ENCODE measurements around the gene HEATR5A. TPM values are rescaled to one million over a fixed set of nuclear protein-coding genes. Genes with fewer than 3 reads are reported as not detected.

The HEATR5A gene
- total RNA-seq, 4 donors from 2014 or later, result 14.2 to 26.6 (median 17.0) TPM

DNA sequence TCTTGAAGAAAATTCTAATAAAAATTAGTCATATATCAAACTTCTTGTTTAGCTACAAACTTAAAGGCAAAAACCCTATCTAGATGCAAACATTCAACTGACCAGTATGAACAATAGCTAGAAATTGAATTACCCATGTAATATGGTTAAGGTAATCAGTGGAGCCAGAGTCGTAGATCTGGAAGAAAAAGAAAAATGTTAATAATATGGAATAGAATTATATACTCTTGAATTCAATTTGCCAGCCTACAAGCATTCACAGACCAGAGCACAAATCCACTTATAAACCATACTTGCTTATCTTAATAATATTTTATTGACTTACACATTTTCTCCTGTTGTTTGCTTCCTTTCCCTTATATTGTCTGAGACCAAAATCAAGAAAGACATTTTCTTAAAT lies 7.7 kb upstream of the HEATR5A start:
- TF ChIP-seq POLR2A (IDR thresholded peaks at IDR 0.05), result no peak
- no peak for TF ChIP-seq CTCF (IDR thresholded peaks at IDR 0.05)
- Histone ChIP-seq H3K9me3 (no peaks in the 10 kb centered on the region), H3K4me3 (no peak overlapping the region), H3K4me1 (no peaks in the 10 kb centered on the region), H3K36me3 (no peaks in the 10 kb centered on the region), H3K27me3 (no peaks in the 10 kb centered on the region), H3K27ac (no peak overlapping the region)
- 83 to 89% methylated on average over 1 of the region's 1 CpG for WGBS, 2 donors
- no peak for DNase-seq
- intact Hi-C loops (cut with DNase I), result no loop called here

DNA sequence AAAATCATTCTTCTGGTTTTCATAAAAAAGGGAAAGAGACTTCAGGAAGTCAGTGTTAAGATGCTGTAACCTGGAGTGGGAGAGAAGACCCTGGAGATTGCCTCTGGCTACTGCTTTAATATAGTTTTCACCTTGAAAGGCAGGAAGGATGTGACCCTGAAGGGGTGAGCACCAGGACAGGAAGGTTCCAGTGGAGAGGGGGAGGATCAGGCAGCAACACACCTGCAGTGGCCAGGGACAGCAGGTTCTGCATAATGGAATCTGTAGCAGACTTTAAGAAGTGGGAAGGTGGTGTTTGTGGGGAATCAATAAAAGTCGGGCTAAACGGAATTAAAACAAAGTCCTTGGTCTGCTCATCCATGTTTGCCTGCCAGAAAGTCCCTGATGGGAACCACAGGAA lies 6.3 kb upstream of the HEATR5A start:
- no peaks in the 10 kb centered on the region for H3K27me3 ChIP-seq
- no peak overlapping the region for H3K4me3 ChIP-seq
- no peaks in the 10 kb centered on the region for H3K4me1 ChIP-seq
- no peak overlapping the region for H3K27ac ChIP-seq
- no peaks in the 10 kb centered on the region for H3K9me3 ChIP-seq
- intact Hi-C loops (cut with DNase I), result no loop called here
- DNase-seq, result no peak
- H3K36me3 ChIP-seq, result no peaks in the 10 kb centered on the region
- 78 to 79% methylated on average over 2 of the region's 2 CpGs for WGBS, 2 donors
- TF ChIP-seq POLR2A (IDR thresholded peaks at IDR 0.05), result no peak
- TF ChIP-seq CTCF (IDR thresholded peaks at IDR 0.05), result no peak

GRCh38 chr14:31425905-31426304 lies 5.6 kb upstream of the HEATR5A start:
- Histone ChIP-seq H3K36me3 (no peaks in the 10 kb centered on the region), H3K4me3 (no peak overlapping the region), H3K27me3 (no peaks in the 10 kb centered on the region), H3K9me3 (no peaks in the 10 kb centered on the region), H3K4me1 (peaks cover 0 to 4% (median 2%) of the 10 kb centered on the region in 3 donors), H3K27ac (no peak overlapping the region)
- no peak for DNase-seq
- TF ChIP-seq CTCF (IDR thresholded peaks at IDR 0.05), result no peak
- TF ChIP-seq POLR2A (IDR thresholded peaks at IDR 0.05), result no peak
- intact Hi-C loops (cut with DNase I), result no loop called here

DNA sequence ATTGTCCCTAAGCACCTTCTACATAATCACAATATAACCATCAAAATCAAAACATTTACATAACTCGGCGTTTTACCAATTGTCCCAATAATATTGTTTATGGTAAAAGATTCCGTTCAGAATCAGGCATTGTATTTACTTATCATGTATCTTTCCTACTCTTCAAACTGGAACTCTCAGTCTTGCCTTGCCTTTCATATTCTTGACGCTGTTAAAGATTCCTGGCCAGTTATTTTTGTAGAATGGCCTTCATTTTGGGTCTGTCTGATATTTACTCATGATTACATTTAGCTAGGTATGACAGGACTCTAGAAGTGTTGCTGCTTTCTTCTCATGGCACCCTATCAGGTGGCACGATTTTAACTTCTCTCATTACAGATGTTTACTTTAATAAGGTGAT lies 850 bp upstream of the HEATR5A start:
- Histone ChIP-seq H3K4me1 (peaks cover 0 to 37% (median 9%) of the 10 kb centered on the region in 3 donors), H3K27ac (peak overlapping the region in 2 of 4 donors; percentile 94 to 95)

GRCh38 chr14:31419967-31420318 lies 407 bp downstream of the HEATR5A start:
- Histone ChIP-seq H3K36me3 (no peaks in the 10 kb centered on the region), H3K4me3 (peak overlapping the region; percentile 77 to 100 (median 92)), H3K4me1 (peaks cover 0 to 42% (median 9%) of the 10 kb centered on the region in 3 donors), H3K27ac (peak overlapping the region; percentile 85 to 95 (median 92)), H3K27me3 (no peaks in the 10 kb centered on the region), H3K9me3 (no peaks in the 10 kb centered on the region)
- intact Hi-C loops (cut with DNase I), result no loop called here
- 0 to 3% methylated on average over 8 to 11 of the region's 33 CpGs for WGBS, 2 donors
- DNase-seq, result no peak
- TF ChIP-seq POLR2A (IDR thresholded peaks at IDR 0.05) (no peak), CTCF (IDR thresholded peaks at IDR 0.05) (peak in 1 of 6 experiments; percentile 1)

More for the DNA sequence above, 850 bp upstream of the HEATR5A start:
- DNase-seq, result no peak
- Histone ChIP-seq H3K9me3 (no peaks in the 10 kb centered on the region), H3K4me3 (peak overlapping the region in 3 of 4 donors; percentile 77 to 100 (median 98)), H3K27me3 (no peaks in the 10 kb centered on the region), H3K36me3 (no peaks in the 10 kb centered on the region)
- no peak for TF ChIP-seq POLR2A (IDR thresholded peaks at IDR 0.05)
- TF ChIP-seq CTCF (IDR thresholded peaks at IDR 0.05), result no peak
- 73 to 81% methylated on average over 5 of the region's 5 CpGs for WGBS, 2 donors
- intact Hi-C loops (cut with DNase I), result no loop called here

Measured in esophagus squamous epithelium (tissue), 5 donors.